ENCODE data around the gene ABHD15.

DNA sequence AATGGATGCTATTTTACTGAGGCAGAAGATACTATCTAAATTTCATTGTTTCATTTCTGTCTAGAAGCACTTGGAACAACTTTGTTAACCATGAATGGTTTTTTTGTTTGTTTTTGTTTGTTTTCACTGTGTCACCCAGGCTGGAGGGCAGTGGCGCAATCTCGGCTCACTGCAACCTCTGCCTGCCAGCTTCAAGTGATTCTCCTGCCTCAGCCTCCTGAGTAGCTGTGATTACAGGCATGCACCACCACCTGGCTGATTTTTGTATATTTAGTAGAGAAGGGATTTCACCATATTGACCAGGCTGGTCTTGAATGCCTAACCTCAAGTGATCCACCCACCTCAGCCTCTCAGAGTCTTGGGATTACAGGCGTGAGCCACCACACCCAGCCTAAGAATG lies 40.5 kb downstream of the ABHD15 start:
- no peak for TF ChIP-seq CTCF (IDR thresholded peaks at IDR 0.05; ENCODE audit: extremely low read depth in 1 of 2, insufficient read depth in 1 of 2, low read depth in 1 of 2, low read length in 2 of 2)
- TF ChIP-seq EZH2 (IDR thresholded peaks at IDR 0.05; ENCODE audit: borderline replicate concordance, low read depth, low read length, severe bottlenecking): no peak
- no peak for TF ChIP-seq POLR2A (IDR thresholded peaks at IDR 0.05; ENCODE audit: low read depth, low read length)
- TF ChIP-seq, protein P1, sequence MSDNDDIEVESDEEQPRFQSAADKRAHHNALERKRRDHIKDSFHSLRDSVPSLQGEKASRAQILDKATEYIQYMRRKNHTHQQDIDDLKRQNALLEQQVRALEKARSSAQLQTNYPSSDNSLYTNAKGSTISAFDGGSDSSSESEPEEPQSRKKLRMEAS (IDR thresholded peaks at IDR 0.05; ENCODE audit: insufficient read depth, insufficient read length): no peak
- TF ChIP-seq POLR2AphosphoS5 (IDR thresholded peaks at IDR 0.05; ENCODE audit: insufficient read depth, low read depth, low read length): no peak

Data from endothelial cell of umbilical vein (primary cell).